Activated CD4-positive, alpha-beta memory T cell treated with anti-CD3 and anti-CD28 coated beads for 36 hours (primary cell): ENCODE data around the gene COL28A1. TPM values are rescaled to one million over a fixed set of nuclear protein-coding genes. Genes with fewer than 3 reads are reported as not detected.
"Not testable (repeated sequence)": the region's sequence is repeated elsewhere in the genome, so short reads cannot be mapped to it uniquely, and the experiment has no call there.

Source experiments
- CTCF ChIA-PET: fragments of 350-600 bp; sonication (Branson Sonifier 250); formaldehyde crosslinking; loops from one replicate; lab custom pipeline; 2021; ENCODE audit warnings: antibody characterized with exemption, inconsistent platforms; lab: Charles Lee
- POLR2A ChIA-PET: fragments of 350-600 bp; sonication (Branson Sonifier 250); formaldehyde crosslinking; loops from one replicate; lab custom pipeline; 2021; ENCODE audit warnings: antibody characterized with exemption; lab: Charles Lee
- DNase-seq: peaks from one replicate; pipeline ENCODE4 v3.0.0-alpha.2; 2020
- H3K27ac Mint-ChIP-seq: one replicate; pipeline ENCODE4 v1.8.0; 2021; ENCODE audit warnings: mixed read lengths
- H3K27me3 Mint-ChIP-seq: one replicate; pipeline ENCODE4 v1.8.0; 2021; ENCODE audit warnings: mixed read lengths
- H3K36me3 Mint-ChIP-seq: one replicate; pipeline ENCODE4 v1.8.0; 2021; ENCODE audit warnings: mixed read lengths
- H3K4me1 Mint-ChIP-seq: one replicate; pipeline ENCODE4 v1.8.0; 2021; ENCODE audit warnings: low read depth, mixed read lengths
- H3K4me3 Mint-ChIP-seq: one replicate; pipeline ENCODE4 v1.8.0; 2021; ENCODE audit warnings: mild to moderate bottlenecking, mixed read lengths
- H3K9me3 Mint-ChIP-seq: one replicate; pipeline ENCODE4 v1.8.0; 2021; ENCODE audit warnings: mixed read lengths
- intact Hi-C: fragments of 100-400 bp; cut with micrococcal nuclease; formaldehyde crosslinking; loops from one replicate; pipeline ENCODE4 v1.15.1; 2023
- total RNA-seq, 2 experiments: library from RNA; stranded (reverse); gene quantifications; one replicate each; pipeline ENCODE4 v1.2.3, GENCODE V29; 2021

Gene COL28A1
- total RNA-seq, 2 experiments from 2014 or later = 0.19 TPM; not detected in 1

DNA sequence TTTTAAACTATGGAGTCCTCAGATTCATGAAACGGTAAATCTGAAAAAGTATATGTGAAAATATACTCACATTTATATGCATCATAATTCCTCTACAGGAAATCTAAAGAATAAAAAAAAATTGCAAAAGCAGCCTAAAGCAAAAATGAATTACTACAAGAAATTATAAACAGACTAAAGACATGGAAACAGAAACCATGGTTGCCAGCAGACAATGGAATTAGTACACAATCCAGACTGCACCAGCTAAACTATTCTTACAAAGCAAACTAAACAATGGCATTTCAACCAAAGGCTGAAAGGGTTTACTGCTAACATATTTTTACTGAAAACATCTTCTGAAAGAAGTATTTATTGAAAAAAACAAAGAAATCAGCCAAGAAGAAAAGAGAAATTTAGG is 51.6 kb downstream of the COL28A1 start:
- H3K4me1 Mint-ChIP-seq = no peaks in the 10 kb centered on the region
- H3K27me3 Mint-ChIP-seq = peaks cover 9% of the 10 kb centered on the region
- intact Hi-C loops = no loop called here
- CTCF ChIA-PET = no interaction called here
- H3K36me3 Mint-ChIP-seq = peaks cover 2% of the 10 kb centered on the region
- POLR2A ChIA-PET = no interaction called here
- peaks cover 13% of the 10 kb centered on the region for H3K9me3 Mint-ChIP-seq
- no peak overlapping the region for H3K27ac Mint-ChIP-seq
- H3K4me3 Mint-ChIP-seq = no peak overlapping the region
- no peak for DNase-seq

DNA sequence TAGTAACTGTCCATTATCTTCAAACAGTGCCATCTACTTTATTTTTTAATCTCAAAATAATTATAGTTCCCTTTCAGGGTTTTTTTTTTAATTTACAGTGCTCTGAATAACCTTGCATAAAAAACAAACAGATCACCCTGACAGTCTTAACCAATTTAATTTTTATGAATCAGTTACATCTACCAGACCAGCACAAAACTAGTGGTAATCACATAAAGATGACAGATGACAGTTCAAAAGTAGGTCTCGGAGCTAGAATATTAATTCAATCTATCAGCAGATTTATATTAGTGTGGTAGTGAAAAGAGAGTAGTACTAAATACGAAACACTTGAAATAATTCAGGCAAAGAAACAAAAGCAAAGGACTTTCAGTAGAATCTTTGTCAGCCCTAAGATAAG is 53.9 kb downstream of the COL28A1 start:
- CTCF ChIA-PET = no interaction called here
- H3K36me3 Mint-ChIP-seq = no peaks in the 10 kb centered on the region

DNA sequence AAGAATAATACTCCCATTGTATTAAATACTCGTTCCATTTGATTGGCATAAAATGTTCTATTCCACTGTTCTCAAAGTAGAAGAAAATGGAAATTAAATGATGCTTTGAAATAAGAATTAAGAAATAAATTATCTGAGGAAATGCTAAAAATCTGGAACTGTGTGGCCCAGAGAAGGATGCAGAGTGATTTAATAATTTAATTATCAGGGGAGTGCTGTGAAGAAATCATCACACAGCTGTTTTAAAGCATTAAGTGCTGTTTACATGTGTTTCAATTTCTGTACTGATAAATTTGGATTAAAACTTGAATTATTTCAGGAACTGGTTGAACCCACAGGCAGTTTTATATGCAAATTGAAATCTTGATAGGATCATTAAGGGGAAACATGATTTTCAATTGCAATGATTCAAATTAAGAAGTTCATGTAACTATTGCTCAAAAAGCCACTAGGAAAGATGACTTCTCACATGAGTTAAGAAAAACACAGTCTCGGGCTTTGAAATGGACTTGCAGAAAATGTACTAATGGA is 56.3 kb downstream of the COL28A1 start:
- Mint-ChIP-seq H3K4me3 (no peak overlapping the region), H3K27me3 (peaks cover 7% of the 10 kb centered on the region), H3K36me3 (no peaks in the 10 kb centered on the region), H3K4me1 (no peaks in the 10 kb centered on the region), H3K9me3 (peaks cover 3% of the 10 kb centered on the region), H3K27ac (no peak overlapping the region)
- CTCF ChIA-PET = no interaction called here
- POLR2A ChIA-PET = no interaction called here
- intact Hi-C loops = no loop called here
- DNase-seq = no peak

More for the DNA sequence above, 53.9 kb downstream of the COL28A1 start:
- intact Hi-C loops = no loop called here
- no peaks in the 10 kb centered on the region for H3K4me1 Mint-ChIP-seq
- no peak overlapping the region for H3K27ac Mint-ChIP-seq
- POLR2A ChIA-PET = no interaction called here
- H3K9me3 Mint-ChIP-seq = peaks cover 5% of the 10 kb centered on the region
- H3K4me3 Mint-ChIP-seq = no peak overlapping the region
- no peak for DNase-seq
- H3K27me3 Mint-ChIP-seq = peaks cover 7% of the 10 kb centered on the region

DNA sequence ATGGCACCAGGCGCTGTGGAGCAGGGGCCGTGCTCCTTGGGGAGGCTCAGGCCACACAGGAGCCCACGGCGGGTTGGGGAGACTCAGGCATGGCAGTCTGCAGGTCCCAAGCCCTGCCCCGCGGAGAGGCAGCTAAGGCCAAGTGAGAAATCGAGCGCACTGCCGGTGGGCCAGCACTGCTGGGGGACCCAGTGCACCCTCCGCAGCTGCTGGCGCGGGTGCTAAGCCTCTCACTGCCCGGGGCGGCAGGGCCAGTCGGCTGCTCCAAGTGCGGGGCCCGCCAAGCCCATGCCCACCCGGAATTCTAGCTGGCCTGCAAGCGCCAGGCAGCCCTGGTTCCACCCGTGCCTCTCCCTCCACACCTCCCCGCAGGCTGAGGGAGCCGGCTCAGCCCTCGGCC is 57.1 kb downstream of the COL28A1 start:
- DNase-seq = no peak
- no peaks in the 10 kb centered on the region for H3K36me3 Mint-ChIP-seq
- no peaks in the 10 kb centered on the region for H3K9me3 Mint-ChIP-seq
- ChIA-PET POLR2A (no interaction called here), CTCF (no interaction called here)
- H3K4me1 Mint-ChIP-seq = no peaks in the 10 kb centered on the region
- peaks cover 7% of the 10 kb centered on the region for H3K27me3 Mint-ChIP-seq
- no peak overlapping the region for H3K4me3 Mint-ChIP-seq
- no peak overlapping the region for H3K27ac Mint-ChIP-seq
- intact Hi-C loops = no loop called here

DNA sequence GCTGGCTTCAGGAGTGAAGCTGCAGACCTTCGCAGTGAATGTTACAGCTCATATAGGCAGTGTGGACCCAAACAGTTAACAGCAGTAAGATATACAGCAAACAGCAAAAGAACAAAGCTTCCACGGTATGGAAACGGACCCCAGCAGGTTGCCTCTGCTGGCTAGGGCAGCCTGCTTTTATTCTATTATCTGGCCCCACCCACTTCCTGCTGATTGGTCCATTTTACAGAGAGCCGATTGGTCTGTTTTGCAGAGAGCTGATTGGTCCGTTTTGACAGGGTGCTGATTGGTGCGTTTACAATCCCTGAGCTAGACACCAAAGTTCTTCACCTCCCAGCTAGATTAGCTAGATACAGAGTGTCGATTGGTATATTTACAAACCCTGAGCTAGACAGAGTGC is 58.0 kb downstream of the COL28A1 start:
- DNase-seq, H3K9me3 Mint-ChIP-seq, H3K27ac Mint-ChIP-seq, H3K27me3 Mint-ChIP-seq, POLR2A ChIA-PET, H3K36me3 Mint-ChIP-seq, H3K4me1 Mint-ChIP-seq, H3K4me3 Mint-ChIP-seq, CTCF ChIA-PET, intact Hi-C loops: not testable (repeated sequence)

- peaks cover 5% of the 10 kb centered on the region for H3K27me3 Mint-ChIP-seq
- no peak overlapping the region for H3K27ac Mint-ChIP-seq
- no peaks in the 10 kb centered on the region for H3K4me1 Mint-ChIP-seq
- intact Hi-C loops = no loop called here
- H3K9me3 Mint-ChIP-seq = no peaks in the 10 kb centered on the region
- no peak for DNase-seq
- H3K4me3 Mint-ChIP-seq = no peak overlapping the region
- CTCF ChIA-PET = interaction anchor here (0.6 kb wide), 1 partner anchor 637 kb away, joined by 3 read pairs; no protein-coding TSS in a partner anchor
- POLR2A ChIA-PET = no interaction called here
- no peaks in the 10 kb centered on the region for H3K36me3 Mint-ChIP-seq
Observed at GRCh38 chr7:7476381-7476780, 59.3 kb downstream of the COL28A1 start.

- Mint-ChIP-seq H3K27me3 (no peaks in the 10 kb centered on the region), H3K27ac (no peak overlapping the region), H3K9me3 (no peaks in the 10 kb centered on the region), H3K4me3 (no peak overlapping the region), H3K36me3 (no peaks in the 10 kb centered on the region), H3K4me1 (no peaks in the 10 kb centered on the region)
- intact Hi-C loops = no loop called here
- no peak for DNase-seq
- POLR2A ChIA-PET = no interaction called here
- CTCF ChIA-PET = no interaction called here
Observed at GRCh38 chr7:7475601-7476000, 60.1 kb downstream of the COL28A1 start.

GRCh38 chr7:7474436-7474835 is 61.2 kb downstream of the COL28A1 start:
- H3K27me3 Mint-ChIP-seq = no peaks in the 10 kb centered on the region
- no peak for DNase-seq
- H3K4me1 Mint-ChIP-seq = no peaks in the 10 kb centered on the region
- H3K27ac Mint-ChIP-seq = no peak overlapping the region
- ChIA-PET POLR2A (no interaction called here), CTCF (no interaction called here)
- intact Hi-C loops = no loop called here
- no peaks in the 10 kb centered on the region for H3K9me3 Mint-ChIP-seq
- no peaks in the 10 kb centered on the region for H3K36me3 Mint-ChIP-seq
- no peak overlapping the region for H3K4me3 Mint-ChIP-seq

- intact Hi-C loops, H3K27ac Mint-ChIP-seq, H3K4me3 Mint-ChIP-seq, H3K27me3 Mint-ChIP-seq, H3K9me3 Mint-ChIP-seq, H3K36me3 Mint-ChIP-seq, DNase-seq, CTCF ChIA-PET, H3K4me1 Mint-ChIP-seq, POLR2A ChIA-PET: not testable (repeated sequence)
Observed at GRCh38 chr7:7464991-7465765, 70.5 kb downstream of the COL28A1 start.

DNA sequence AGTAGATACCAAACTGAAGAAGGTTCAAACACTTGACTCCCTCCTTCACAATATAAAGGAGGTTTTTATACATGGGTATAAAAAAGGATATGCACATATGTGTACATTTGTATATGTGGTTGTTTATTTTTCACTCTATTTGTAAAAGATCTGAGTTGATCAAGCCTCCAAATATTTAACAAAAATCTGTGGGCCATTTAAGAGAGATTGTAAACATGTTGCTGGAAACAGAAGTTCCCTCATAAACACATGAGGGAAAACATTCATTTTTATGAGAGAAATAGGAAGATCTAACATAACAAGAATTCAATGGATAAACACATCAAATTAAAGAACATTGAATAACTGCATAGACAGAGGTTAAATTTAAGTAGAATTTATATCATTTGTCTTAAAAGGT is 81.7 kb downstream of the COL28A1 start:
- CTCF ChIA-PET = no interaction called here
- intact Hi-C loops = no loop called here
- POLR2A ChIA-PET = no interaction called here
- Mint-ChIP-seq H3K27ac (no peak overlapping the region), H3K27me3 (no peaks in the 10 kb centered on the region), H3K36me3 (peaks cover 1% of the 10 kb centered on the region), H3K4me1 (no peaks in the 10 kb centered on the region), H3K9me3 (peaks cover 8% of the 10 kb centered on the region), H3K4me3 (no peak overlapping the region)
- DNase-seq = no peak

DNA sequence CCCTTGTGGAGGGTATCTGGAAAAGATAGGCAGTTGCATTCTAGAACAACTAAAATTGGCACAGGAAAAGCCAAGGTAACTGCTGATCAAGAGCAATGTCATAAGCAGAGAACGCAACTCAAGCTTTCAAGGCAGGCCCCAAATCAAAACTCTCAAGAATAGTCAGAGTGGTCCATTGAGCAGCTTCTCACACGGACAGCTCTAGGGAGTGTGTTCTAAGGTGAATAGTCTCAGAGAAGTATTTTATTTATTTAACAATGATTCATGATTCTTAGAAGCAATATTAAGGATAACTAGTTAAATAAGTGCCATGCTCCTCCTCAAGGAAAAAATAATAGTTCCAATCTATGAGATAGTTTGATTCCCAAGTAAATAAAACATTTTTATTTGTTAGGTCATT is 83.0 kb downstream of the COL28A1 start:
- peaks cover 2% of the 10 kb centered on the region for H3K36me3 Mint-ChIP-seq
- no peak overlapping the region for H3K27ac Mint-ChIP-seq
- no peak for DNase-seq
- intact Hi-C loops = no loop called here
- no peaks in the 10 kb centered on the region for H3K4me1 Mint-ChIP-seq
- ChIA-PET POLR2A (no interaction called here), CTCF (no interaction called here)
- H3K4me3 Mint-ChIP-seq = no peak overlapping the region
- H3K9me3 Mint-ChIP-seq = peaks cover 17% of the 10 kb centered on the region
- no peaks in the 10 kb centered on the region for H3K27me3 Mint-ChIP-seq

DNA sequence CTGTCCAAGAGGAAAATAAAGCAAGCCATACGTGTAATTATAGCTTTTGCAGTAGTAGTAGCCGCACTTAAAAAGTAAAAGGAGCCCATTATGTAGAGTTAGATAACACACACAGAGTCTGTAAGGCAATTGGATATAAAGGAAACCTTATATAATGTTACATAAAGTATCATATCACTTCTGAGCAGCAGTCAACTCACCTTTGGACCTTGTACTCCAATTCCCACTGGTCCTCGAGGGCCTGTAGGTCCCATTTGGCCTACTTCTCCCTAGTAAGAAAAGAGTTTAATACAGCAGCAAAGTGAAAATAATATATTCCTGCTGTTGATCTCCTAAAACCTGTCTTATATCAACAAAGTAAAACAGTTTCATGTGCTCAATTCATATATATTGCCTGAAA is 83.6 kb downstream of the COL28A1 start:
- H3K4me3 Mint-ChIP-seq = no peak overlapping the region
- no peak overlapping the region for H3K27ac Mint-ChIP-seq
- H3K27me3 Mint-ChIP-seq = no peaks in the 10 kb centered on the region
- ChIA-PET CTCF (no interaction called here), POLR2A (no interaction called here)
- no peak for DNase-seq
- no peaks in the 10 kb centered on the region for H3K4me1 Mint-ChIP-seq
- H3K36me3 Mint-ChIP-seq = peaks cover 4% of the 10 kb centered on the region
- H3K9me3 Mint-ChIP-seq = peaks cover 21% of the 10 kb centered on the region
- intact Hi-C loops = no loop called here

GRCh38 chr7:7449055-7449454 is 86.6 kb downstream of the COL28A1 start:
- CTCF ChIA-PET = no interaction called here
- peaks cover 9% of the 10 kb centered on the region for H3K36me3 Mint-ChIP-seq
- no peak for DNase-seq
- H3K9me3 Mint-ChIP-seq = peaks cover 37% of the 10 kb centered on the region
- H3K4me3 Mint-ChIP-seq = no peak overlapping the region
- peaks cover 2% of the 10 kb centered on the region for H3K27me3 Mint-ChIP-seq
- H3K4me1 Mint-ChIP-seq = no peaks in the 10 kb centered on the region
- no peak overlapping the region for H3K27ac Mint-ChIP-seq
- POLR2A ChIA-PET = no interaction called here
- intact Hi-C loops = no loop called here
